22Rv1 (cell line): ENCODE results near the gene PARD3.

ENCODE experiments used
- CTCF ChIP-seq: fragments of 450-650 bp; IDR thresholded peaks from 2 replicates; pipeline ENCODE4 v1.5.1; 2017; ENCODE audit warnings: mild to moderate bottlenecking
- ZFX ChIP-seq: fragments of 450-650 bp; IDR thresholded peaks from 2 replicates; pipeline ENCODE4 v1.6.1; 2017; ENCODE audit warnings: antibody characterized with exemption, borderline replicate concordance

GRCh38 chr10:34590793-34591192, 224.3 kb downstream of the PARD3 start:
- no peak for TF ChIP-seq CTCF
- TF ChIP-seq ZFX = no peak
